GM23248 (cell line): Measurements from ENCODE around the gene TSEN34. TPM values are rescaled to one million over a fixed set of nuclear protein-coding genes. Genes with fewer than 3 reads are reported as not detected.

Experiments used
- DNase-seq: peaks from one replicate; pipeline ENCODE4 v3.0.0-alpha.2; 2015
- H2AFZ ChIP-seq: fragments of 200-600 bp; sonication (generic); 2 replicates; pipeline ENCODE4 v1.6.1; 2016; ENCODE audit warnings: antibody characterized with exemption
- H3F3A ChIP-seq: fragments of 200-600 bp; sonication (generic); 2 replicates; pipeline ENCODE4 v1.6.1; 2016; ENCODE audit warnings: mild to moderate bottlenecking, antibody characterized with exemption, mixed run types; ENCODE audit not compliant: insufficient read depth
- H3K27ac ChIP-seq: fragments of 200-600 bp; sonication (generic); 2 replicates; pipeline ENCODE4 v1.5.1; 2016; ENCODE audit warnings: mild to moderate bottlenecking
- H3K27me3 ChIP-seq: fragments of 200-600 bp; sonication (generic); replicated peaks from 2 replicates; pipeline ENCODE4 v1.6.1; 2016; ENCODE audit warnings: mild to moderate bottlenecking; ENCODE audit not compliant: insufficient read depth
- H3K36me3 ChIP-seq: fragments of 200-600 bp; sonication (generic); 2 replicates; pipeline ENCODE4 v1.6.1; 2016; ENCODE audit warnings: low read depth, mild to moderate bottlenecking
- H3K4me1 ChIP-seq: fragments of 200-600 bp; sonication (generic); 2 replicates; pipeline ENCODE4 v1.6.1; 2016; ENCODE audit warnings: mild to moderate bottlenecking; ENCODE audit not compliant: insufficient read depth
- H3K4me2 ChIP-seq: fragments of 200-600 bp; sonication (generic); one replicate; pipeline ENCODE4 v1.6.1; 2016; ENCODE audit warnings: mild to moderate bottlenecking; ENCODE audit not compliant: unreplicated experiment
- H3K4me3 ChIP-seq: fragments of 200-600 bp; sonication (generic); 2 replicates; pipeline ENCODE4 v1.5.1; 2016; ENCODE audit warnings: mild to moderate bottlenecking
- H3K79me2 ChIP-seq: fragments of 200-600 bp; sonication (generic); 2 replicates; pipeline ENCODE4 v1.6.1; 2016; ENCODE audit warnings: mild to moderate bottlenecking; ENCODE audit not compliant: insufficient read depth
- H3K9ac ChIP-seq: fragments of 200-600 bp; sonication (generic); 2 replicates; pipeline ENCODE4 v1.6.1; 2016; ENCODE audit warnings: mild to moderate bottlenecking
- H3K9me2 ChIP-seq: fragments of 200-600 bp; sonication (generic); 2 replicates; pipeline ENCODE4 v1.6.1; 2016; ENCODE audit warnings: mixed run types, mild to moderate bottlenecking, moderate library complexity; ENCODE audit not compliant: insufficient read depth
- H3K9me3 ChIP-seq: fragments of 200-600 bp; sonication (generic); one replicate; pipeline ENCODE4 v1.6.1; 2017; ENCODE audit warnings: low read depth
- H4K20me1 ChIP-seq: fragments of 200-600 bp; sonication (generic); 2 replicates; pipeline ENCODE4 v1.6.0; 2016; ENCODE audit not compliant: insufficient read depth
- EZH2 ChIP-seq: fragments of 200-600 bp; sonication (generic); IDR thresholded peaks from 2 replicates; pipeline ENCODE4 v1.6.1; 2018; ENCODE audit warnings: antibody characterized with exemption, mild to moderate bottlenecking; ENCODE audit not compliant: insufficient read depth, poor library complexity, severe bottlenecking
- EZH2phosphoT487 ChIP-seq: fragments of 200-600 bp; sonication (generic); IDR thresholded peaks from 2 replicates; pipeline ENCODE4 v1.6.1; 2018; ENCODE audit warnings: antibody characterized with exemption, moderate library complexity, mild to moderate bottlenecking, low read depth; ENCODE audit not compliant: insufficient read depth
- WGBS, 2 experiments: methylation state at CpG; one replicate each; pipeline ENCODE4 v1.1.6; 2015 to 2017; ENCODE audit warnings: low lambda C conversion rate in 2 of 2, low coverage in 1 of 2; ENCODE audit errors: missing lambda C conversion rate in 2 of 2; 5-methylcytosine and 5-hydroxymethylcytosine counted together
- in situ Hi-C: fragments of 300-500 bp; cut with MboI; formaldehyde crosslinking; loops from 2 replicates; pipeline ENCODE4 v1.15.0; 2020
- polyA plus RNA-seq: library from polyadenylated mRNA; unstranded; fragments of >200 nt; fragmentation: Nextera tagmentation; extraction: Ambion mirVana; gene quantifications from 2 replicates; pipeline ENCODE4 v1.2.1, GENCODE V29; 2016
- total RNA-seq: library from RNA; depleted of rRNA; stranded (reverse); fragments of >200 nt; shearing (Covaris generic); gene quantifications from 2 replicates; pipeline ENCODE4 v1.2.3, GENCODE V29; 2014

The TSEN34 gene
- total and polyA plus RNA-seq, 2 experiments from 2014 or later, result 90.0 to 105 TPM

- peak overlapping the region; percentile 93 for H3K4me3 ChIP-seq
- no peak for DNase-seq
- TF ChIP-seq EZH2phosphoT487, result no peak
- no peak for TF ChIP-seq EZH2
- no peaks in the 10 kb centered on the region for H3K27me3 ChIP-seq
- no peak overlapping the region for H2AFZ ChIP-seq
- peaks cover 61% of the 10 kb centered on the region for H3K79me2 ChIP-seq
- H3K9ac ChIP-seq, result peak overlapping the region; percentile 97
- peaks cover 45% of the 10 kb centered on the region for H3F3A ChIP-seq
- peaks cover 21% of the 10 kb centered on the region for H3K4me1 ChIP-seq
- no peaks in the 10 kb centered on the region for H3K9me2 ChIP-seq
- H3K4me2 ChIP-seq, result peak overlapping the region; percentile 96
- peaks cover 33% of the 10 kb centered on the region for H3K36me3 ChIP-seq
- peak overlapping the region; percentile 97 for H3K27ac ChIP-seq
- WGBS, 2 experiments, result 41 to 49% methylated on average over 12 to 13 of the region's 13 CpGs
- peaks cover 28% of the 10 kb centered on the region; the same call in 1 of the 2 replicates for H4K20me1 ChIP-seq
- H3K9me3 ChIP-seq, result no peaks in the 10 kb centered on the region
- in situ Hi-C loops, result no loop called here
Measured at GRCh38 chr19:54201980-54202379, 10.9 kb downstream of the TSEN34 start.

DNA sequence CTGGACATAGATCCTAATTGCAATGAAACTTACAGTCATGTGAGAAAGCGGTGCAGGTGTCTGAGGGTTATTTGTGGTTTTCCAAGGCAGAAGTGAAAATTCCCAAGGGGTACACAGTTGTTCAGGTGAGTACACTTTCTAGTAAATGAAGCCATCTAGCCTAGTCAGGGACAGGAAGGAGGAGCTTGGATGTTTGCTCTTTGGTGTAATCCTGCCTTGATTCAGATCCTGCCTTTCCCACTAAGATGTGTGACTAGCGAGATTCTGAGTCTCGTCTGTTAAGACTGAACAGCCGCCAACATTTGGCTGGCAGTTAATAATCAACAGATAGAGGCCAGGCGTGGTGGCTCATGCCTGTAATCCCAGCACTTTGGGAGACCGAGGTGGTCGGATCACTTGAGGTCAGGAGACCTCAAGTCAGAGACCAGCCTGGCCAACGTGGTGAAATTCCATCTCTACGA is 12.1 kb downstream of the TSEN34 start:
- 27 to 28% methylated on average over 9 of the region's 9 CpGs for WGBS, 2 experiments
- peaks cover 30% of the 10 kb centered on the region; the same call in 1 of the 2 replicates for H4K20me1 ChIP-seq
- H3K4me3 ChIP-seq, result peak overlapping the region; percentile 93
- H2AFZ ChIP-seq, result no peak overlapping the region
- H3K27me3 ChIP-seq, result no peaks in the 10 kb centered on the region
- H3K4me2 ChIP-seq, result peak overlapping the region; percentile 96
- H3K9ac ChIP-seq, result peak overlapping the region; percentile 97
- in situ Hi-C loops, result no loop called here
- DNase-seq, result peak; percentile 77
- no peak for TF ChIP-seq EZH2phosphoT487
- no peak for TF ChIP-seq EZH2
- peaks cover 55% of the 10 kb centered on the region for H3F3A ChIP-seq
- no peaks in the 10 kb centered on the region for H3K9me2 ChIP-seq
- no peaks in the 10 kb centered on the region for H3K9me3 ChIP-seq
- peaks cover 21% of the 10 kb centered on the region for H3K4me1 ChIP-seq
- peak overlapping the region; percentile 24; the same call in 1 of the 2 replicates for H3K27ac ChIP-seq
- peaks cover 73% of the 10 kb centered on the region for H3K79me2 ChIP-seq
- peaks cover 38% of the 10 kb centered on the region for H3K36me3 ChIP-seq

DNA sequence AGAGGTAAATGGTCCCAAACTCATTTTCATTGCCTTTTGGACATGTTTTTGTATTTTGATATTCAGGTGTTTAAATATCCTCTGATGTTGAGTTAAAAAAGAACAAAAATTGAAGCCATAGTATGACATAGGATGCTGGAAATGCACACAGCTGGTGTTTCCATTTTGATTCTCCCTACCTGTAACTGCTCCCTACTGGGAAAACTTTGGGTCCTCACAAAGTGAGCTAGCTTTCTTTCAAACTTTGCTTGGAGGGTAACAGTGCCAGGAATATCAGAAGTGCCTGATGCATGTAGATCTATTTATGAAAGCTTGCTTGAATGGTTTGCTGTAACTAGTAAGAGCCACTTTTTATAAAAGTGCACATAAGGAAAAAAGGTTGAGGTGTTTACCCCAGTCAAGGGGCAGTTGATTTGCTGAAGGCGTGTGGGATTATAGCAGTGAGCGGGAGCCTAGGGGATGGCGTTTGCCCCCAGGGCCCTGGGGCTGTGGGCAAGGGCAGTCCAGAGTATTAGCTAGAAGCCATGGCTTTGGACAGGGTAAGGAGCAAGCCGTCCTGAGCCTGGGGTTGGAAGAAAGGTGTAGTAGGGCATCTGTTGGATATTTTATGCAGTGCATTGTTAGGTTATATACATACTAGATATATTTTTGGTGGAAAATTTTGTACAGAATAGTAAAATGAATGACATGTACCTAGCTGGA is 13.8 kb downstream of the TSEN34 start:
- H3K4me1 ChIP-seq, result peaks cover 31% of the 10 kb centered on the region
- no peak overlapping the region for H3K4me3 ChIP-seq
- no peak overlapping the region for H3K4me2 ChIP-seq
- H3K27me3 ChIP-seq, result no peaks in the 10 kb centered on the region
- H3K9me2 ChIP-seq, result no peaks in the 10 kb centered on the region
- H3K9me3 ChIP-seq, result no peaks in the 10 kb centered on the region
- TF ChIP-seq EZH2, result no peak
- peaks cover 88% of the 10 kb centered on the region for H3K79me2 ChIP-seq
- H3F3A ChIP-seq, result peaks cover 69% of the 10 kb centered on the region
- H2AFZ ChIP-seq, result no peak overlapping the region
- in situ Hi-C loops, result no loop called here
- 94% methylated on average over 4 of the region's 4 CpGs for WGBS, 2 experiments
- DNase-seq, result no peak
- peak overlapping the region; percentile 97 for H3K9ac ChIP-seq
- H4K20me1 ChIP-seq, result peaks cover 39% of the 10 kb centered on the region; the same call in 1 of the 2 replicates
- peaks cover 42% of the 10 kb centered on the region for H3K36me3 ChIP-seq
- H3K27ac ChIP-seq, result no peak overlapping the region

GRCh38 chr19:54206030-54206830 is 15.1 kb downstream of the TSEN34 start:
- Histone ChIP-seq H3F3A (peaks cover 66% of the 10 kb centered on the region), H4K20me1 (peaks cover 39% of the 10 kb centered on the region; the same call in 1 of the 2 replicates), H3K27me3 (no peaks in the 10 kb centered on the region), H3K27ac (no peak overlapping the region), H3K9me3 (no peaks in the 10 kb centered on the region), H3K36me3 (peaks cover 42% of the 10 kb centered on the region), H3K4me3 (no peak overlapping the region), H3K9ac (no peak overlapping the region), H3K4me2 (no peak overlapping the region), H2AFZ (no peak overlapping the region), H3K9me2 (no peaks in the 10 kb centered on the region), H3K79me2 (peaks cover 97% of the 10 kb centered on the region), H3K4me1 (peaks cover 31% of the 10 kb centered on the region)
- 89 to 91% methylated on average over 24 to 27 of the region's 27 CpGs for WGBS, 2 experiments
- no peak for DNase-seq
- in situ Hi-C loops, result no loop called here
- TF ChIP-seq EZH2 (no peak), EZH2phosphoT487 (no peak)
